HCEC 1CT (cell line): ENCODE measurements around the gene JARID2.

Experiments used
- DNase-seq: peaks from one replicate; pipeline ENCODE4 v3.0.0-alpha.2; 2017

JARID2 gene

GRCh38 chr6:15265787-15266186, 19.9 kb downstream of the JARID2 start:
- no peak for DNase-seq

GRCh38 chr6:15266423-15266996, 20.6 kb downstream of the JARID2 start:
- no peak for DNase-seq

- no peak for DNase-seq
Measured at GRCh38 chr6:15267221-15267620, 21.4 kb downstream of the JARID2 start.

- DNase-seq: no peak
Measured at GRCh38 chr6:15268137-15268908, 22.5 kb downstream of the JARID2 start.

- no peak for DNase-seq
Measured at GRCh38 chr6:15269011-15269410, 23.1 kb downstream of the JARID2 start.

- DNase-seq: no peak
Measured at GRCh38 chr6:15269619-15270018, 23.8 kb downstream of the JARID2 start.

- no peak for DNase-seq
Measured at GRCh38 chr6:15270402-15270801, 24.5 kb downstream of the JARID2 start.

GRCh38 chr6:15272562-15272961, 26.7 kb downstream of the JARID2 start:
- DNase-seq: no peak

GRCh38 chr6:15274692-15275387, 29.0 kb downstream of the JARID2 start:
- DNase-seq: no peak

GRCh38 chr6:15276036-15276985, 30.4 kb downstream of the JARID2 start:
- no peak for DNase-seq

- DNase-seq: no peak
Measured at GRCh38 chr6:15279047-15279661, 33.3 kb downstream of the JARID2 start.

- no peak for DNase-seq
Measured at GRCh38 chr6:15280028-15280427, 34.2 kb downstream of the JARID2 start.

GRCh38 chr6:15280961-15281360, 35.1 kb downstream of the JARID2 start:
- DNase-seq: no peak

GRCh38 chr6:15282334-15282733, 36.5 kb downstream of the JARID2 start:
- DNase-seq: no peak

GRCh38 chr6:15283986-15284361, 38.1 kb downstream of the JARID2 start:
- DNase-seq: no peak

- peak; percentile 40 for DNase-seq
Measured at GRCh38 chr6:15284743-15285142, 38.9 kb downstream of the JARID2 start.

GRCh38 chr6:15285682-15286294, 39.9 kb downstream of the JARID2 start:
- no peak for DNase-seq

- DNase-seq: no peak
Measured at GRCh38 chr6:15287670-15288375, 42.0 kb downstream of the JARID2 start.

- DNase-seq: no peak
Measured at GRCh38 chr6:15288856-15289255, 43.0 kb downstream of the JARID2 start.

GRCh38 chr6:15289456-15289855, 43.6 kb downstream of the JARID2 start:
- peak; percentile 73 for DNase-seq

GRCh38 chr6:15290067-15290680, 44.3 kb downstream of the JARID2 start:
- DNase-seq: no peak
